Body of pancreas (tissue), 4 donors: ENCODE data around the gene SCN5A.

Experiments
- POLR2A ChIP-seq, 3 donors: fragments of 450-650 bp; IDR thresholded peaks; one replicate each; pipeline ENCODE4 v1.6.1; 2016; ENCODE audit warnings: antibody characterized with exemption in 3 of 3, mild to moderate bottlenecking in 2 of 3
- TF ChIP-seq, protein P1 (sequence below), 7 experiments: fragments of 450-650 bp in 4 of 7; fragments of 200-600 bp in 3 of 7; sonication (generic) in 3 of 7; IDR thresholded peaks; one replicate each; pipeline ENCODE4 v1.5.1; 2016 to 2019; ENCODE audit warnings: antibody characterized with exemption in 7 of 7

DNA sequence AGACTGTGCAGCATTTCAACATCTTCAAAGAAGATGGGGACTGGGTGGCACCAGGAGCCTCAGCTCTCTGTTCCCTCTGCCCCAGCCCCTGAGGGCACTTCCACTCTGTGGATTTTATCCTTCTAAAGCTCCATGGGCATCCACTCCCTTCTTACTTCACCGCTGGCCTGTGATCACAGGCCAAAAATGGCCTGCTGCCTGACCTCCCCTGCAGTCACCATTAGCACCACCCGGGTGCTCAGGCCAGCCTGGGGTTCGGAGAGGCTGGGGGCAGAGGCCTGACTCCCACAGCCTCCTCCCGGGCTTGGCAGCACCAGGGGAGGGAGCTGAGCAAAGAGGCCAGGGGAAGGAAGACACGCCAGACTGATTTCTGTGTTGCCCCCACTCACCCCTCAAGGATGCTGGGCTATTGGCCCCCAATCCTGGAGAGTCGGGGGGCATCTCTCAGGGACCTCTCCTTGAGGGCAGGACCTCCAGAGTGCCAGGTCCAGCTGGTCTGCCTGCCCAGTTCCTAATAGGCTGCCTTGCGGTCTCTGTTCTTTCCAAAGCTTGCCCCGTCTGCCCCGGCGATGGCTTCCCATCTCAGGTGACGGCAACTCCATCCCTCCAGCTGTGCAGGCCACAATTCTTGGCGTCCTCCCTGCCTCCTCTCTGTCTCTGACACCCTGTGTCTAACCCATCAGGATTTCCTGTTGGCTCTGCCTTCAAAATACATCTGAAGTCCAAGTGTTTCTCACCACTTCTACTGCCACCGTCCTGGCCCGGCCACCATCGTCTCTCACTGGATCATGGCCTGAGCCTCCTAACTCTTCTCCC lies 86.2 kb downstream of the SCN5A start:
- TF ChIP-seq, protein P1, sequence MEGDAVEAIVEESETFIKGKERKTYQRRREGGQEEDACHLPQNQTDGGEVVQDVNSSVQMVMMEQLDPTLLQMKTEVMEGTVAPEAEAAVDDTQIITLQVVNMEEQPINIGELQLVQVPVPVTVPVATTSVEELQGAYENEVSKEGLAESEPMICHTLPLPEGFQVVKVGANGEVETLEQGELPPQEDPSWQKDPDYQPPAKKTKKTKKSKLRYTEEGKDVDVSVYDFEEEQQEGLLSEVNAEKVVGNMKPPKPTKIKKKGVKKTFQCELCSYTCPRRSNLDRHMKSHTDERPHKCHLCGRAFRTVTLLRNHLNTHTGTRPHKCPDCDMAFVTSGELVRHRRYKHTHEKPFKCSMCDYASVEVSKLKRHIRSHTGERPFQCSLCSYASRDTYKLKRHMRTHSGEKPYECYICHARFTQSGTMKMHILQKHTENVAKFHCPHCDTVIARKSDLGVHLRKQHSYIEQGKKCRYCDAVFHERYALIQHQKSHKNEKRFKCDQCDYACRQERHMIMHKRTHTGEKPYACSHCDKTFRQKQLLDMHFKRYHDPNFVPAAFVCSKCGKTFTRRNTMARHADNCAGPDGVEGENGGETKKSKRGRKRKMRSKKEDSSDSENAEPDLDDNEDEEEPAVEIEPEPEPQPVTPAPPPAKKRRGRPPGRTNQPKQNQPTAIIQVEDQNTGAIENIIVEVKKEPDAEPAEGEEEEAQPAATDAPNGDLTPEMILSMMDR (IDR thresholded peaks at IDR 0.05) = no peak
- TF ChIP-seq POLR2A (IDR thresholded peaks at IDR 0.05) = no peak
